SK-N-SH (cell line): ENCODE results near the gene FBXL15. TPM values are rescaled to one million over a fixed set of nuclear protein-coding genes. Genes with fewer than 3 reads are reported as not detected.

Experiments
- CTCF ChIA-PET: fragments of 300-600, 350-600 bp; formaldehyde crosslinking; extraction: SDS; loops from one replicate; lab custom pipeline; 2021; lab: Yijun Ruan, JAX
- POLR2A ChIA-PET: fragments of 350-600 bp; sonication (Branson Sonifier 250); formaldehyde crosslinking; extraction: SDS; loops from one replicate; lab custom pipeline; 2020; ENCODE audit warnings: antibody characterized with exemption, inconsistent platforms; lab: Yijun Ruan, JAX
- DNase-seq: peaks from one replicate; pipeline ENCODE4 v3.0.0; 2012
- H2AFZ ChIP-seq: fragments of 200-600 bp; sonication (generic); 2 replicates; pipeline ENCODE4 v1.8.1; 2016; ENCODE audit warnings: antibody characterized with exemption, mild to moderate bottlenecking, low read depth
- H3F3A ChIP-seq: fragments of 200-600 bp; sonication (generic); replicated peaks from 2 replicates; pipeline ENCODE3; 2016; ENCODE audit warnings: antibody characterized with exemption, mild to moderate bottlenecking; ENCODE audit not compliant: insufficient read depth
- H3K27ac ChIP-seq, 2 experiments: fragments of 200-500 bp in 1 of 2; fragments of 200-600 bp in 1 of 2; sonication (Bioruptor generic) in 1 of 2; sonication (generic), shearing (Covaris generic) in 1 of 2; 2 replicates each; pipeline versions ENCODE4 v1.5.1 to v1.6.1; 2014 to 2016; ENCODE audit warnings: low read depth in 2 of 2, inconsistent platforms in 1 of 2, low read length in 1 of 2, mild to moderate bottlenecking in 1 of 2, mixed read lengths in 1 of 2
- H3K27me3 ChIP-seq: fragments of 200-600 bp; sonication (generic), shearing (Covaris generic); 2 replicates; pipeline ENCODE4 v1.6.1; 2016; ENCODE audit warnings: mixed run types; ENCODE audit not compliant: insufficient read depth
- H3K36me3 ChIP-seq, 2 experiments: fragments of 200-500 bp in 1 of 2; fragments of 200-600 bp in 1 of 2; sonication (Bioruptor generic) in 1 of 2; sonication (generic) in 1 of 2; replicated peaks in 1 of 2; 2 replicates each; pipeline versions ENCODE3 to v1.5.1; 2014 to 2016; ENCODE audit warnings: low read length in 1 of 2, mild to moderate bottlenecking in 1 of 2; ENCODE audit not compliant: insufficient read depth in 2 of 2, control insufficient read depth in 1 of 2
- H3K4me1 ChIP-seq, 2 experiments: fragments of 200-500 bp in 1 of 2; fragments of 200-600 bp in 1 of 2; sonication (Bioruptor generic) in 1 of 2; sonication (generic), shearing (Covaris generic) in 1 of 2; 2 replicates each; pipeline versions ENCODE4 v1.5.1 to v1.6.1; 2014 to 2016; ENCODE audit warnings: low read depth in 1 of 2, low read length in 1 of 2, mixed run types in 1 of 2; ENCODE audit not compliant: insufficient read depth in 2 of 2, control insufficient read depth in 1 of 2
- H3K4me2 ChIP-seq: fragments of 200-600 bp; sonication (generic), shearing (Covaris generic); 2 replicates; pipeline ENCODE4 v1.6.1; 2017; ENCODE audit warnings: mixed run types
- H3K4me3 ChIP-seq, 2 experiments: fragments of 200-500 bp in 1 of 2; fragments of 200-600 bp in 1 of 2; sonication (Bioruptor generic) in 1 of 2; sonication (generic), shearing (Covaris generic) in 1 of 2; 2 replicates each; pipeline versions ENCODE4 v1.5.1 to v1.8.1; 2014 to 2016; ENCODE audit warnings: low read depth in 2 of 2, inconsistent platforms in 1 of 2, low read length in 1 of 2, mild to moderate bottlenecking in 1 of 2, mixed read lengths in 1 of 2, moderate library complexity in 1 of 2
- H3K79me2 ChIP-seq: fragments of 200-600 bp; sonication (generic); 2 replicates; pipeline ENCODE4 v1.8.1; 2017; ENCODE audit warnings: mild to moderate bottlenecking; ENCODE audit not compliant: insufficient read depth
- H3K9ac ChIP-seq: fragments of 200-600 bp; sonication (generic); 2 replicates; pipeline ENCODE4 v1.6.1; 2017; ENCODE audit warnings: mixed run types
- H3K9me2 ChIP-seq: fragments of 200-600 bp; sonication (generic); 2 replicates; pipeline ENCODE4 v1.6.1; 2017; ENCODE audit warnings: mixed run types
- H3K9me3 ChIP-seq: fragments of 200-600 bp; sonication (generic); 2 replicates; pipeline ENCODE4 v1.6.1; 2017; ENCODE audit warnings: mixed run types, mild to moderate bottlenecking, moderate library complexity
- H4K20me1 ChIP-seq: fragments of 200-600 bp; sonication (generic); 2 replicates; pipeline ENCODE4 v1.6.1; 2017; ENCODE audit warnings: mild to moderate bottlenecking, mixed run types; ENCODE audit not compliant: insufficient read depth
- CHD2 ChIP-seq: fragments of 150-350 bp; IDR thresholded peaks from 2 replicates; pipeline ENCODE4 v1.6.1; 2018; ENCODE audit warnings: low read length; ENCODE audit not compliant: partially characterized antibody
- FOSL2 ChIP-seq: IDR thresholded peaks from 2 replicates; pipeline ENCODE4 v1.4.0; 2012; ENCODE audit warnings: low read depth, mild to moderate bottlenecking, moderate library complexity, borderline replicate concordance
- NFIC ChIP-seq: IDR thresholded peaks from 2 replicates; pipeline ENCODE4 v1.4.0; 2012; ENCODE audit warnings: borderline replicate concordance
- TCF12 ChIP-seq: IDR thresholded peaks from 2 replicates; pipeline ENCODE4 v1.4.0; 2012
- WGBS: methylation state at CpG from one replicate; pipeline ENCODE4 v1.1.6; 2017; ENCODE audit warnings: low lambda C conversion rate; 5-methylcytosine and 5-hydroxymethylcytosine counted together
- polyA plus RNA-seq, 3 experiments: library from polyadenylated mRNA; depleted of rRNA; stranded (reverse); fragments of >200 nt; gene quantifications; 2 replicates each; pipeline ENCODE4 v1.2.3, GENCODE V29; 2012
- small RNA-seq, 7 experiments: library from RNA; depleted of rRNA; stranded (forward); fragments of <200 nt; gene quantifications; one replicate each; pipeline ENCODE3, GENCODE V24; 2012
- TF ChIP-seq, protein P1 (sequence below): IDR thresholded peaks from 2 replicates; pipeline ENCODE4 v1.4.0; 2012; ENCODE audit warnings: low read depth, borderline replicate concordance
- TF ChIP-seq, protein P2 (sequence below): fragments of 150-350 bp; IDR thresholded peaks from 2 replicates; pipeline ENCODE4 v1.6.1; 2016; ENCODE audit warnings: mild to moderate bottlenecking, low read depth, low read length

The FBXL15 gene
- polyA plus RNA-seq, 1 of the 3 experiments (the other 2 are of a cell fraction): 17.2 TPM

DNA sequence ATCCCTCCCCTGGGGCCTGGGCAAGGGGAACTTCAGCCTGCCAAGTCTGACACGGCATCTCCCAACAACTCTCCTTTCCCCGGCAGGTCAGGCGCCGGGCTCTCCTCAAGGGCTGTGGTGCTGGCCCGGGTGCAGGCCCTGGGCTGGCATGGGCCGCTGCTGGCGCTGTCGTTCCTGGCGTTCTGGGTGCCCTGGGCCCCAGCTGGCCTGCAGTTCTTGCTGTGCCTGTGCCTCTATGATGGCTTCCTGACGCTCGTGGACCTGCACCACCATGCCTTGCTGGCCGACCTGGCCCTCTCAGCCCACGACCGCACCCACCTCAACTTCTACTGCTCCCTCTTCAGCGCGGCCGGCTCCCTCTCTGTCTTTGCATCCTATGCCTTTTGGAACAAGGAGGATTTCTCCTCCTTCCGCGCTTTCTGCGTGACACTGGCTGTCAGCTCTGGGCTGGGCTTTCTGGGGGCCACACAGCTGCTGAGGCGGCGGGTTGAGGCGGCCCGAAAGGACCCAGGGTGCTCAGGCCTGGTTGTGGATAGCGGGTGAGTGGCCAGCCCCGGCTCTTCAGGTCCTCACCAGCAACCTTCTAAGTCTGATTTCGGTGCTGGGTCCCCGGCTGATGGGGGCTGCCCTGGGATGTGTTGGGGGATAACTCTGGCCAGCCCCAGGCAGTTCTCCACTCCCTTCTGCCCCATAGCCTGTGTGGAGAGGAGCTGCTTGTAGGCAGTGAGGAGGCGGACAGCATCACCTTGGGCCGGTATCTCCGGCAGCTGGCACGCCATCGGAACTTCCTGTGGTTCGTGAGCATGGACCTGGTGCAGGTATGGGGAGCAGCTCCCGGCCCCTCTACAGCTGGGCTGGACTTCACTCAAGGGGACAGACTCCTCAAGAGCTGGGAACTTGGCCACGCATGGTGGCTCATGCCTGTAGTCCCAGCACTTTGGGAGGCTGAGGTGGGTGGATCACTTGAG, 50.2 kb downstream of the FBXL15 start:
- ChIA-PET POLR2A (interaction anchor here (0.9 kb wide), 2 partner anchors 10 to 20 kb away, joined by 3 to 4 read pairs; partner anchors contain the start of gene C10orf95), CTCF (interaction anchor here (0.7 to 6.8 kb wide), 11 partner anchors 8 to 113 kb away, joined by 3 to 25 read pairs (median 3); partner anchors contain the start of gene CUEDC2)

More for the DNA sequence above, 50.2 kb downstream of the FBXL15 start:
- no peak overlapping the region for H3K4me2 ChIP-seq
- no peaks in the 10 kb centered on the region for H4K20me1 ChIP-seq
- H3K4me1 ChIP-seq: no peaks in the 10 kb centered on the region
- no peak for DNase-seq
- H3K9me3 ChIP-seq: no peaks in the 10 kb centered on the region
- H3K79me2 ChIP-seq: no peaks in the 10 kb centered on the region
- no peaks in the 10 kb centered on the region for H3F3A ChIP-seq
- H3K27ac ChIP-seq: no peak overlapping the region
- TF ChIP-seq CHD2 (no peak), NFIC (no peak), TCF12 (no peak), FOSL2 (no peak)
- TF ChIP-seq, protein P1, sequence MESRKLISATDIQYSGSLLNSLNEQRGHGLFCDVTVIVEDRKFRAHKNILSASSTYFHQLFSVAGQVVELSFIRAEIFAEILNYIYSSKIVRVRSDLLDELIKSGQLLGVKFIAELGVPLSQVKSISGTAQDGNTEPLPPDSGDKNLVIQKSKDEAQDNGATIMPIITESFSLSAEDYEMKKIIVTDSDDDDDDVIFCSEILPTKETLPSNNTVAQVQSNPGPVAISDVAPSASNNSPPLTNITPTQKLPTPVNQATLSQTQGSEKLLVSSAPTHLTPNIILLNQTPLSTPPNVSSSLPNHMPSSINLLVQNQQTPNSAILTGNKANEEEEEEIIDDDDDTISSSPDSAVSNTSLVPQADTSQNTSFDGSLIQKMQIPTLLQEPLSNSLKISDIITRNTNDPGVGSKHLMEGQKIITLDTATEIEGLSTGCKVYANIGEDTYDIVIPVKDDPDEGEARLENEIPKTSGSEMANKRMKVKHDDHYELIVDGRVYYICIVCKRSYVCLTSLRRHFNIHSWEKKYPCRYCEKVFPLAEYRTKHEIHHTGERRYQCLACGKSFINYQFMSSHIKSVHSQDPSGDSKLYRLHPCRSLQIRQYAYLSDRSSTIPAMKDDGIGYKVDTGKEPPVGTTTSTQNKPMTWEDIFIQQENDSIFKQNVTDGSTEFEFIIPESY: no peak
- TF ChIP-seq, protein P2, sequence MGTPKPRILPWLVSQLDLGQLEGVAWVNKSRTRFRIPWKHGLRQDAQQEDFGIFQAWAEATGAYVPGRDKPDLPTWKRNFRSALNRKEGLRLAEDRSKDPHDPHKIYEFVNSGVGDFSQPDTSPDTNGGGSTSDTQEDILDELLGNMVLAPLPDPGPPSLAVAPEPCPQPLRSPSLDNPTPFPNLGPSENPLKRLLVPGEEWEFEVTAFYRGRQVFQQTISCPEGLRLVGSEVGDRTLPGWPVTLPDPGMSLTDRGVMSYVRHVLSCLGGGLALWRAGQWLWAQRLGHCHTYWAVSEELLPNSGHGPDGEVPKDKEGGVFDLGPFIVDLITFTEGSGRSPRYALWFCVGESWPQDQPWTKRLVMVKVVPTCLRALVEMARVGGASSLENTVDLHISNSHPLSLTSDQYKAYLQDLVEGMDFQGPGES: no peak
- TF ChIP-seq, all 33 proteins: peak for 0
- WGBS: 97% methylated on average over 23 of the region's 36 CpGs
- no peak overlapping the region for H3K4me3 ChIP-seq
- H3K27me3 ChIP-seq: no peaks in the 10 kb centered on the region
- H3K9me2 ChIP-seq: no peaks in the 10 kb centered on the region
- H3K9ac ChIP-seq: no peak overlapping the region
- H3K36me3 ChIP-seq: no peaks in the 10 kb centered on the region
- H2AFZ ChIP-seq: no peak overlapping the region

Small RNAs within 50 kb of the gene (small RNA-seq; reads per million reads assigned to genes)
- gene MIR146B: 3.4 to 191 (median 99.5) reads per million in 7 experiments

Other genes starting within 250 kb of the FBXL15 start
- 0.25 and 0.29 TPM in 2 replicates for gene ELOVL3, start 194.5 kb upstream of the FBXL15 start, polyA plus RNA-seq (2012; rRNA removed)
- gene PITX3, start 179.3 kb upstream of the FBXL15 start, polyA plus RNA-seq (2012; rRNA removed): not detected in 2 replicates
- 11.4 and 12.3 TPM in 2 replicates for gene GBF1, start 175.3 kb upstream of the FBXL15 start, polyA plus RNA-seq (2012; rRNA removed)
- 20.6 and 26.6 TPM in 2 replicates for gene NFKB2, start 25.1 kb upstream of the FBXL15 start, polyA plus RNA-seq (2012; rRNA removed)
- 0.97 and 0.99 TPM in 2 replicates for gene PSD, start 2.1 kb upstream of the FBXL15 start, polyA plus RNA-seq (2012; rRNA removed)
- gene CUEDC2, start 11.7 kb downstream of the FBXL15 start, polyA plus RNA-seq (2012; rRNA removed): 130 and 162 TPM in 2 replicates
- 0.05 and 0.07 TPM in 2 replicates for gene C10orf95, start 30.7 kb downstream of the FBXL15 start, polyA plus RNA-seq (2012; rRNA removed)
- gene ACTR1A, start 81.9 kb downstream of the FBXL15 start, polyA plus RNA-seq (2012; rRNA removed): 106 and 117 TPM in 2 replicates
- 4.6 and 5.7 TPM in 2 replicates for gene SUFU, start 83.1 kb downstream of the FBXL15 start, polyA plus RNA-seq (2012; rRNA removed)
- 67.0 and 108 TPM in 2 replicates for gene TRIM8, start 223.6 kb downstream of the FBXL15 start, polyA plus RNA-seq (2012; rRNA removed)